Measurements from ENCODE around the gene GPT2. TPM values are rescaled to one million over a fixed set of nuclear protein-coding genes. Genes with fewer than 3 reads are reported as not detected.

The GPT2 gene
- total RNA-seq, 1 experiment from 2014 or later, result 12.7 TPM

DNA sequence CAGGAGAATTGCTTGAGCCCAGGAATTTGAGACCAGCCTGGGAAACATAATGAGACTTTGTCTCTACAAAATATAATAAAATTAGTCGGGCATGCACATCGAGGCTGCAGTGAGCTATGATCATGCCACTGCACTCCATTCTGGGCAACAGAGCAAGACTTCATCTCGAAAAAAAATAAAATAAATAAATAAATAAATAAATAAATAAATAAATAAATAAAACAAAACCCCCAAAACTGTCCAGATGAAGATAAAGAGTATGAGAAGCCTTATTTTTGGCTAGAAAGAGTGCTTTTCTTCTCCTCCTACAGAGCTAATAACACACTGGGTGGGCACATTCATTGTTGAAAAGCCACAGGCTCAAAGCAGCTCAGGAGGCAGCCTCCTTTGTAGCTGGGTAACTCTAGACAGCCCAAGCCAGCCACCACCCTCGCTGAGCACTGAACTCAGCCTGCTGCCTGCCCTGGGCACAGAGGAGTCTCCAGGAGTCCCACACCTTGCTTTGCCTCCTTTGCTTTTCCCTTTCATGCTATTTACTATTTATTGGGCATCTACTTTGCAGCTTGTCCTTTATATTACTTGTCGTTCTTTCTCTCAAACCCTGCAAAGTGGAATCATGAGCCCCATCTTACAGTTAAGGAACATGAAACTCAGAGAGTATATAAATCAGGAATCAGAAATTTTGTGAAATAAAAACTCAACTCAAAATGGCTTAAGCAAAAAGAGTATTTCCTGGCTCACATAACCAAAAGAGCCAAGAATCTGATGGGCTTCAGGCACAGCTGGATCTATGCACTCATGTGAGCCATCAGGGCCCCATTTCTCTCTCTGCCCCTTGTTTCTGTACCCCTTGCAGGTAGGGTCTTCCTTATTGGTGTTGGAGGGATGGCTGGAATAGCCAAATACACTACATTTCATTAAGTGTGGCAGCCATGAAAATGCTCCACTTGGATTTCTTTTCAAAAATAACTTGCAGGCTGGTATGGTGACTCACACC is 35.1 kb upstream of the GPT2 start:
- H3K4me1 ChIP-seq (ENCODE audit: control insufficient read depth, insufficient read depth, low read length), result no peaks in the 10 kb centered on the region
- DNase-seq (ENCODE audit: low read depth, low spot score) (no peak), ATAC-seq (no peak)
- no peak overlapping the region for H3K27ac ChIP-seq (ENCODE audit: low read length)
- no peaks in the 10 kb centered on the region for H3K36me3 ChIP-seq (ENCODE audit: control insufficient read depth, insufficient read depth, low read length)
- H3K27me3 ChIP-seq (ENCODE audit: control insufficient read depth, insufficient read depth, low read length), result no peaks in the 10 kb centered on the region
- no peaks in the 10 kb centered on the region for H3K9me3 ChIP-seq (ENCODE audit: control insufficient read depth, insufficient read depth, low read depth, low read length)
- TF ChIP-seq CTCF (IDR thresholded peaks at IDR 0.05), result no peak
- no peak for TF ChIP-seq POLR2AphosphoS5 (IDR thresholded peaks at IDR 0.05; ENCODE audit: low read depth, low read length)
- TF ChIP-seq TCF7L2 (IDR thresholded peaks at IDR 0.05; ENCODE audit: low read depth, low read length), result no peak
- TF ChIP-seq SIN3A (IDR thresholded peaks at IDR 0.05; ENCODE audit: borderline replicate concordance, insufficient read depth, low read depth, low read length), result no peak
- TF ChIP-seq, protein P1, sequence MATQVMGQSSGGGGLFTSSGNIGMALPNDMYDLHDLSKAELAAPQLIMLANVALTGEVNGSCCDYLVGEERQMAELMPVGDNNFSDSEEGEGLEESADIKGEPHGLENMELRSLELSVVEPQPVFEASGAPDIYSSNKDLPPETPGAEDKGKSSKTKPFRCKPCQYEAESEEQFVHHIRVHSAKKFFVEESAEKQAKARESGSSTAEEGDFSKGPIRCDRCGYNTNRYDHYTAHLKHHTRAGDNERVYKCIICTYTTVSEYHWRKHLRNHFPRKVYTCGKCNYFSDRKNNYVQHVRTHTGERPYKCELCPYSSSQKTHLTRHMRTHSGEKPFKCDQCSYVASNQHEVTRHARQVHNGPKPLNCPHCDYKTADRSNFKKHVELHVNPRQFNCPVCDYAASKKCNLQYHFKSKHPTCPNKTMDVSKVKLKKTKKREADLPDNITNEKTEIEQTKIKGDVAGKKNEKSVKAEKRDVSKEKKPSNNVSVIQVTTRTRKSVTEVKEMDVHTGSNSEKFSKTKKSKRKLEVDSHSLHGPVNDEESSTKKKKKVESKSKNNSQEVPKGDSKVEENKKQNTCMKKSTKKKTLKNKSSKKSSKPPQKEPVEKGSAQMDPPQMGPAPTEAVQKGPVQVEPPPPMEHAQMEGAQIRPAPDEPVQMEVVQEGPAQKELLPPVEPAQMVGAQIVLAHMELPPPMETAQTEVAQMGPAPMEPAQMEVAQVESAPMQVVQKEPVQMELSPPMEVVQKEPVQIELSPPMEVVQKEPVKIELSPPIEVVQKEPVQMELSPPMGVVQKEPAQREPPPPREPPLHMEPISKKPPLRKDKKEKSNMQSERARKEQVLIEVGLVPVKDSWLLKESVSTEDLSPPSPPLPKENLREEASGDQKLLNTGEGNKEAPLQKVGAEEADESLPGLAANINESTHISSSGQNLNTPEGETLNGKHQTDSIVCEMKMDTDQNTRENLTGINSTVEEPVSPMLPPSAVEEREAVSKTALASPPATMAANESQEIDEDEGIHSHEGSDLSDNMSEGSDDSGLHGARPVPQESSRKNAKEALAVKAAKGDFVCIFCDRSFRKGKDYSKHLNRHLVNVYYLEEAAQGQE (IDR thresholded peaks at IDR 0.05; ENCODE audit: insufficient read depth in 1 of 2, low read depth in 2 of 2, low read length in 1 of 2), result no peak
- ChIA-PET CTCF (no interaction called here), POLR2A (interaction anchor here (0.7 kb wide), 1 partner anchor 103 kb away, joined by 4 read pairs; no protein-coding TSS in a partner anchor)
- intact Hi-C loops (cut with micrococcal nuclease; ENCODE audit: unreplicated experiment) (no loop called here), in situ Hi-C loops (cut with HindIII; ENCODE audit: low pct_unique_long_range_greater_than_20kb, low sequenced_read_pairs) (no loop called here)
- no peak overlapping the region for H3K4me3 ChIP-seq (ENCODE audit: low read depth in 2 of 2, low read length in 2 of 2)
- BruUV-seq (replicated peaks), result no TSS peak

DNA sequence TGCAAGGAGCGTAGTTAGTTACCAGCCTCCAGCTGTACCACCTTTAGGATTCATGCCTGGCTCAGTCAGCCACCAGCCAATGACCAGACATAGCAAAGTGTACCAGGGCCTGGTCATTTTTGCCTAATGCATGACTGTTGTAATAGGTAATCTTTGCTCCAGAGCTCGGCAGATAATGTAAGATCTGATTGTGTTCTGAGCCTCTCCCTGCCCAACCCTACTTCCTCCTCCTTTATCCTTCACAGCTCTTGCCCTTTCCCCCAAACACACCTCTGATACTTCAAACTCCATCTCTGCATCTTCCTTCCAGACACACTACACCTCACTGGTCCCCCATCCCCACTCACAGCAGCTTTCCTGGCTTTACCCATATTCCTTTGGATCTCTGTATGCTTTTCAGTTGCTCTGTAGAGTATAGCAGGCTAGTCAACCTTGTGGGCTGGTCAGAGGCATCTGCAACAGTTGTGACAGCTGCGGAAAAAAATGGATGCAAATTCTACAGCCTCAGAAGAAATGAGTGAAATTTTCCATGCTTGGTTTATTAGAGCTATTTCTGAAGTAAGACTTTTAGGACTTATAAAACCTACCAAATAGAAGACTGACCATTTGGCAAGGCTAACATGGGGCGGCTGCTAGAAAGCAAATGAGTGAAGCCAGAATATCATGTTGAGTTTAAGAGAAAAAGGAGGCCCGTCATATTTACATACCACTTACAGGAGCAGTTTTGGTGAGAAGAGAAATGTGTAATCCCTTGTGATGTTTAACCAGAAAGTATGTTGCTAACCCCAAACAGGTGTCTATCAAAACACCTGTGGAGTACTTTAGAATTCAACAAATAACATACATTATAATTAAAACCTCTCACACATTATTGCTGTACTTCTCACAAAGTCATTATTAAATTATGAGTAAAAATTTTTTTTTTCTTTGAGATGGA is 33.3 kb upstream of the GPT2 start:
- ATAC-seq (no peak), DNase-seq (ENCODE audit: low read depth, low spot score) (no peak)
- Histone ChIP-seq H3K27ac (ENCODE audit: low read length) (no peak overlapping the region), H3K36me3 (ENCODE audit: control insufficient read depth, insufficient read depth, low read length) (no peaks in the 10 kb centered on the region), H3K9me3 (ENCODE audit: control insufficient read depth, insufficient read depth, low read depth, low read length) (no peaks in the 10 kb centered on the region), H3K4me1 (ENCODE audit: control insufficient read depth, insufficient read depth, low read length) (no peaks in the 10 kb centered on the region), H3K27me3 (ENCODE audit: control insufficient read depth, insufficient read depth, low read length) (no peaks in the 10 kb centered on the region), H3K4me3 (ENCODE audit: low read depth in 2 of 2, low read length in 2 of 2) (no peak overlapping the region)
- CTCF ChIA-PET, result no interaction called here
- TF ChIP-seq, protein P1 (IDR thresholded peaks at IDR 0.05; ENCODE audit: insufficient read depth in 1 of 2, low read depth in 2 of 2, low read length in 1 of 2), result no peak
- TF ChIP-seq TCF7L2 (IDR thresholded peaks at IDR 0.05; ENCODE audit: low read depth, low read length) (no peak), CTCF (IDR thresholded peaks at IDR 0.05) (no peak), POLR2AphosphoS5 (IDR thresholded peaks at IDR 0.05; ENCODE audit: low read depth, low read length) (no peak), SIN3A (IDR thresholded peaks at IDR 0.05; ENCODE audit: borderline replicate concordance, insufficient read depth, low read depth, low read length) (no peak)
- POLR2A ChIA-PET, result no interaction called here
- no TSS peak for BruUV-seq (replicated peaks)
- in situ Hi-C loops (cut with HindIII; ENCODE audit: low pct_unique_long_range_greater_than_20kb, low sequenced_read_pairs), result no loop called here
- intact Hi-C loops (cut with micrococcal nuclease; ENCODE audit: unreplicated experiment), result no loop called here
